Suppressor macrophage (primary cell): ENCODE data around the gene CHGA.

Source experiments
- DNase-seq, 4 experiments: peaks; one replicate each; pipeline ENCODE4 v3.0.0-alpha.2; 2020 to 2022

Gene CHGA

DNA sequence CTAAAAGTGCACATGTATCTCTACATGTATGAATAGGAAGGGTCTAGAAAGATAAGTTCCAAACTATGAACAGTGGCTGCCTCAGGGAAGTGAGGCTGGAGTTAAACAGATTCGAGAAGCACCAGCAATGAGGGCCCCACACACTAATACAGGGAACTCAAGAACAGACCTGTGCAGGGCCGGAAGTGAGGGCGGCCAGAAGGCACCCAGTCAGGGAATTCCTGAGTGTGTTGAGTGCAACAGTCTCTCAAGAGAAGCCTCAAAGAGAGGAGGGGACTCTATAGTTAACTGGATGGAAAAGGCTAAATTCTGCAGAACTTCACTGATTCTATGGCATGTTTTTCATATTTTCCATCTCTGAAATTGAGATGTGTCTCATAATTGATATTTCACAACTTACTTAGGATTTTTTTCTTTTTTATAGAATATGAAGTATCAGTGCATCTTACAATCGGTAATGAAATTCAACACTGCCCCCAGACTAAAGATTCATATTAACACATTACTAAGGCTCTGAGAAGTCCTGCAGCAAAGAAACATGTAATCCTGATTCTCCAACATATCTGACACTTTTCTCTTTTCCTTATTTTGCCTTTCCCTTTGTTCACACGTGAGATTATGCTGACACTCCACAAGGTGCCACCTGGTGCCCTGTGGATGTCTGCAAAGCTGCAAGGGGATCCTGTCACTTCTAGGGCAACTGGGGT, 61.3 kb downstream of the CHGA start:
- DNase-seq = no peak
